Mucosa of gallbladder (tissue), 1 donor: Measurements from ENCODE around the gene FARP2. TPM values are rescaled to one million over a fixed set of nuclear protein-coding genes. Genes with fewer than 3 reads are reported as not detected.

Experiments
- DNase-seq: peaks from one replicate; pipeline ENCODE4 v3.0.0-alpha.2; 2020; ENCODE audit warnings: low spot score
- total RNA-seq: library from RNA; stranded (reverse); gene quantifications from one replicate; pipeline ENCODE4 v1.2.1, GENCODE V29; 2021
- donor health status: DM: no; HTN: no; CAD: no.

The FARP2 gene
- total RNA-seq, 1 donor from 2014 or later = 68.8 TPM

DNA sequence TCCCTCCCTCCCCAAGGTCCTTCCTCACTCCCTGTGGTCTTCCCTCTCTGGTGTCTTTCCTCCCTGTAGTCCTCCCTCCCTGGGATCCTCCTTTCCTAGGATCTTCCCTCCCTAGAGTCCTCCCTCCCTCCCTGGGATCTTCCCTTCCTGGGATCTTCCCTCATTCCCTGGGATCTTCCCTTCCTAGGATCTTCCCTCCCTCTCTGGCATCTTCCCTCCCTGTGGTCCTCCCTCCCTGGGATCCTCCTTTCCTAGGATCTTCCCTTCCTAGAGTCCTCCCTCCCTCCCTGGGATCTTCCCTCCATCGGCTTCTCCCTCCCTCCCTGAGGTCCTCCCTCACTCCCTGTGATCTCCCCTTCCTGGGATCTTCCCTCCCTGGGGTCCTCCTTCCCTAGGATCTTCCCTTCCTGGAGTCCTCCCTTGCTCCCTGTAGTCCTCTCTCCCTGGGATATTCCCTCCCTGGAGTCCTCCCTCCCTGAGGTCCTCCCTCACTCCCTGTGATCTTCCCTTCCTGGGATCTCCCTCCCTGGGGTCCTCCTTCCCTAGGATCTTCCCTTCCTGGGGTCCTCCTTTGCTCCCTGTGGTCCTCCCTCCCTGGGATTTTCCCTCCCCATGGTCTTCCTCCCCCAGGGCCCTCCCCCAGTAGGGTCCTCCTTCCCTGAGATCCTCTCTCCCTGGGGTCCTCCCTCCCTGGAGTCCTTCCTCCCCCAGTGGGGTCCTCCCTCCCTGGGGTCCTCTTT, 129.3 kb downstream of the FARP2 start:
- no peak for DNase-seq

DNA sequence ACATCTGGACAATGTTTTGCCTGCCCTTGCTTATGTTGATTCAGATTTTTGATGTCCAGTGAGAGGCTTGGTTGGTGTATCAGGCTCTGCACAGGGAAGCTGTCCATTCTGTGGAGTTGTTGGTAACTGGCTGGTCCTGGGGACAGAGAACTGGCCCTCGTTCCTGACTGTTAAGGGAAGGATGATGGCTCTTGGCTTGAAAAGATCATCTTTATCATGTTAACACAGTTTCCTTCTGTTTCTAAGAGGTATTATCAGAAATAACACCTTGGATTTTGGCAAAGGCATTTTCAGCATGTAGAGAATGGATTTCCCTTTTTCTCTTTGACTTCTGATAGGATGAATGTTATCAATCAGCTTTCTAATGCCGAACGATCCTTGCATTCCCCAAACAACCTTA, 133.0 kb downstream of the FARP2 start:
- no peak for DNase-seq

DNA sequence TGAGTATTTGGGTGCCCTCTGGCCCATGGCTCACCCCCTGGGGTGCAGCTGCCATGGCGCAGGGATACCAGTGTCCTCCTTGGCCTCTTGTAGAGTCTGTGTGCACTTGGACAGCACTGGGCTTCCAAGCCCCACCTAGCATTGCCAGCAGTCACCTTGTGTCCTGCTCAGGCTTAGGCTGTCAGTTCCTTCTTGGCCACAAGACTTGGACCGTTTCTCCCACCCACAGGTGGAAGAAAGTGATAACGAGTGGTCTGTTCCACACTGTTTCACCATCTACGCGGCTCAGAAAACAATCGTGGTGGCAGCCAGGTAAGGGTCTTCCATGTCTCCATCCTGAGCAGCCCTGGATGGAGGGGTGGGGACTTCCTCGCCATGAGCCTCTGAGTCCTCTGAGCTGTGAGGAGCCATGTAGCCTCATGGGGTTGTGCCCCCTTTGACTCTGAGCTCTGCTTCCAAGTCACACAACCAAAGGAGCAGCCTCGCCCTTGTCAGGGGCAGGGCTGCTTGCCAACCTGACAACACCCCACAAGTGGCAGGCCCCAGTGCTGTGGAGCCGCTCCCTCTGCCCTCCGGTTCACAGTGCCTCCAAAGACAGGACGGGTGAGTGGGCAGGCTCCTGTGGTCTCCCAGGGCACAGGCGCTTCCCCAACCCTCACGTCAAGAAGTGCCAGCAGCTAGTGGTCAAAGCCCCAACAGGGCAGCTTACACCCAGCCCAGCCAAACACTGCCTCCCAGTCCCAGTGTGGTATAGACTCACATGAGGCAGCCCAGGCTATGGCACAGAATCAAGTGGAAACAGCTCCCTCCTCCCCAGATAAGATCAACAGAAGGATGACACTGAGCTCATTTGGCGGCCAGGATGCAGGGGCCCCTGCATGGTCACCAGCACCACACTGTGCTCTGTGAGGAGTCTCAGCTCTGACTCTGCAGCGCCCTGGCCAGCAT, 133.9 kb downstream of the FARP2 start:
- no peak for DNase-seq

DNA sequence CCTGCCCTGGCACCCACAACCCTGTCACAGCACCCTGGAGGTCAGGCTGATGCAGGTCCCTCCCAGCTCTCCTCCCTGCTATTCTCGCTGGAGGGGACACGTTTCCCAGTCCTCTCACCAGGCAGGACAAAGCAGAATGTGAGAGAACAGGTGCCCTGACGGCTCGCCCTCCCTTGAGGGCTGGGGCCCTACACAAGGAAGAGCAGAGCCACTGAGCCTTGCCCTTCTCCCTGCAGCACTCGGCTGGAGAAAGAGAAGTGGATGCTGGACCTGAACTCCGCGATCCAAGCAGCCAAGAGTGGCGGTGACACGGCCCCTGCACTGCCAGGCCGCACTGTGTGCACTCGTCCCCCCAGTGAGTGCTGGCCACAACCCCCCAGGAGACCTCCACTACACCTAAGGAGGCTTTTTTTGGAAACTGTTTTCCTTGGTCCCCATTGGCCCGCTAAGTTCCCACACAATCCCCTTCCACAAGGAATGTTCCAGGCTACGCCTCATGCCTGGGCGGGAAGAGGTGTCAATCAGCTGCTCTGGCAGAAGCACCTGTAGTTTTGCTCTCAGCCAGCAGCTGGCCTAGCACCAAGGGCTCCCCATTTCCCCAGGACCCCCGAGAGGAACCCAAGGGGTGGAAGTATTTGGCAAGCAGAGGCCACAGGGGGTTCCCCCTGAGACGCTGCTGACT, 134.9 kb downstream of the FARP2 start:
- DNase-seq = no peak

DNA sequence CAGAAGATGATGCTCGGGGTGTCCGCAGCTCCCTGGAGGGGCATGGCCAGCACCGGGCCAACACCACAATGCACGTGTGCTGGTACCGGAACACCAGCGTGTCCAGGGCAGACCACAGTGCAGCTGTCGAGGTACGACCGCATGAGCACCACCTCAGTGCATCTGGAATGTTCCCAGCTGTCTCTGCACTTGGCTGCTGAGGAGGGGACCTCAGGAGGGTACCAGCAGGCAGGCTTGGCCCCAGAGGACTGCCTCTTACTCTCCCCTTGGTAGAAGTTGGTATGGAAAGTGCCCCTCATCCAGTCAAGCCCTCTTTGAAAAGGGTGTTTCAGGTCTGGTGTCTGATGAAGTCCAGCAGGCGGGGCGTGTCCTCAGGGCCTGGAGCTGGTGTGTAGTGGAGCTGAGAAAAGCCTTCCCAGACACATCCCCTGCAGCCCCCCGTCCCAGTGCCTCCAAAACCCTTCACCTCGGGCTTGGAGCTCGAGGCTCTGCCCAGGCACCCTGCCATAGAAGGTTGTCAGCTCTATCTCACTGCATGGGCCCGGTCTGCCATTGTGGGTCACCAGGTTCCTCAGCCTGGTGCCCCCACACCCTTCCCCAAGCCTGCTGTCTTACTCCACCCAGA, 135.6 kb downstream of the FARP2 start:
- no peak for DNase-seq

DNA sequence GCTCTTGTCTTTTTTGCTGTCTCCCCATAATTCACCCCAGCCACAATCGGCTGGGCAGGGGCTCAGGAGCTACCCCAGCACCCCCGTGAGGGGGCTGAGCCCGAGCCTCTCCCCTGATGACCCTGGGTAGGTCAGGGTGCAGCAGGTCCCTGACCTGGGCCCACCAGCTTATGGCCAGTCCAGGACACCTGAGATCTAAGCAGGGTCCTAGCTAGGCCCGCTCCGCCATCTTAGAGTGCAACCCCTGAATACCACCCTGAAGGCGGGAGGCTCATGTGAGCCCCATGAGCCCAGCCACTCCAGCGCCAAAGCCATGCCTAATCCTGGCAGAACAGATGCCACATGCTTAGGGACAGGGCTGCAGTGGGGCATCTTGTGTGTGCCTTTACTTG, 136.1 kb downstream of the FARP2 start:
- DNase-seq = no peak

DNA sequence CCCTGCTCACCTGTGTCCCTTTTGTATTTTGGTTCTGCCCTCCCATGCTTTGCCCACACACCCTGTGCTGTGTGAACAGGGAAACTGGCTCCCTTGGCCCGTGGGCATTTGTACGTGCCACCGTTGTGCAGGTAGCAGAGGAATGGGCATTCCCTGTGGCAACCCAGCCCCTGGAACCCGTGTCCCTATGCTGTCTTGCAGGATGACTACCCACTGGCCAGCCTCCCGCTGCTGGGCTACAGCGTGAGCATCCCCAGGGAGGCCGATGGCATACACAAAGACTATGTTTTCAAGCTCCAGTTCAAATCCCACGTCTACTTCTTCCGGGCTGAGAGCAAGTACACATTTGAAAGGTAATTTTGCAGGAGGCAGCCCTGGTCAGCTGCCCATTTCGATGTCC, 137.0 kb downstream of the FARP2 start:
- no peak for DNase-seq

DNA sequence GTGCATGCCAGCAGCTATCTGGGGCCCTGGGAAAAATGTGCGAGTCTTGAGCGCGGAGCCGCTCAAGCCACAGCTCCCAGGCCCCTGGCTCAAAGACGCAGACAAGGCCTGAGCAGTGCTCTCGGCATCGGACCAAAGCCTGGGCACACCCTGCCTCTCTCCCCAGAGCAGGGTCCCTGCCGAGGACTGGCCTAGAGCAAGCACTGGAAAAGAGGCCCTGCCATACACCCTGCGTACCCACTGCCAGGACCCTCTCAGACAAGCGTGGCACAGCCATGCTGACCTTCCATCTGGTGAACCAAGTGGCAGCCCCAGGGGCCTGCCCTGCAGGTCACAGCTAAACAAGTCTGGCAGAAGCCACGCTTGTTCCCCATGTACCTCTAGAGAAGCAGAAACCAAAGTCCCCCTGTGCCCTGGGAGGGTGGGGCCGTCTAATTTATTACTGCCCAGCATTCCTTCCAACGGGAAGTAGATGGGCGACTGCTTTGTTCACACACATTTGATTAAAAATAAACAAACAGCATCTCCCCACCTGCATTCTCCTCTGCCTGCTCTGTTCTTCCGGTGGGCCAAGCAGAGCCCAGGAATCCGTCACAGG, 138.3 kb downstream of the FARP2 start:
- DNase-seq = no peak

DNA sequence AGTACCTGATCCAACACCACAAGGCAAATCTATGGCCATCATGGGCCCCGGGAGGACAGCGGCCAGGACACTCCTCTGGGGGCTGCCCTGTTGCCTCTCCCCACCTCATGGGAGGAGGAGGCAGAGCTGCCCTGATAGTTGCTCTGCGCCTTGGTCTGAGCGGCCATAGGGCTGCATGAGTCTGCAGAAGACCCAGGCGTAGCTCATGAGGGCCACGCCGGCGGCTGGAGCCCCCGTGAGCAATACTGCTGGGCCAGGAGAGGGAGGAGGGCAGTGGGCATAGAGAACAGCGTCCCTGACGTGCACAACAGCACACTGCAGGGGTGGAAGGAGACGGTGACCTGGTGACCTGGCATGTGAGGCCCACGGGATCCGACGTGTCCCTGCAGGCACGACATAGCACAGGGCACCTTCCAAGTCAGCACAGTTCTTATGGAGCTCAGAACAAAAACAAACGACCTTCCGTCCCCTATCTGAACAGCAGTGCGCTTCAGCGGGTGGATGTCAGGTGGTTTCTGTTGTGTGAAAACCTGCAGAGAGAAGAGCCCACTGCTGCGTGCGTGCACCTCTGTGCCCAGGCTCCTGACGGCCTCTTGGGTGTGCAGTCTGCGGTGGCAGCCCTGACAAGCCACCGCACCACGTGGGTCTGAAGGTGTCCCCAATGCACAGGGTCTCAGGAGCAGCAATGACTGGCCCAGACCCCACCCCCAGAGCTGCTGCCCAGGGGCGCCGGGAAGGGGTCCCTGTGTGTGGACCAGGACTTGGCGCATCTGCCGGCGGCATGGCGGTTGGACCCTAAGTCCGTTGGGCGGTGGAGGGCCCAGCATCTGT, 139.3 kb downstream of the FARP2 start:
- no peak for DNase-seq

DNA sequence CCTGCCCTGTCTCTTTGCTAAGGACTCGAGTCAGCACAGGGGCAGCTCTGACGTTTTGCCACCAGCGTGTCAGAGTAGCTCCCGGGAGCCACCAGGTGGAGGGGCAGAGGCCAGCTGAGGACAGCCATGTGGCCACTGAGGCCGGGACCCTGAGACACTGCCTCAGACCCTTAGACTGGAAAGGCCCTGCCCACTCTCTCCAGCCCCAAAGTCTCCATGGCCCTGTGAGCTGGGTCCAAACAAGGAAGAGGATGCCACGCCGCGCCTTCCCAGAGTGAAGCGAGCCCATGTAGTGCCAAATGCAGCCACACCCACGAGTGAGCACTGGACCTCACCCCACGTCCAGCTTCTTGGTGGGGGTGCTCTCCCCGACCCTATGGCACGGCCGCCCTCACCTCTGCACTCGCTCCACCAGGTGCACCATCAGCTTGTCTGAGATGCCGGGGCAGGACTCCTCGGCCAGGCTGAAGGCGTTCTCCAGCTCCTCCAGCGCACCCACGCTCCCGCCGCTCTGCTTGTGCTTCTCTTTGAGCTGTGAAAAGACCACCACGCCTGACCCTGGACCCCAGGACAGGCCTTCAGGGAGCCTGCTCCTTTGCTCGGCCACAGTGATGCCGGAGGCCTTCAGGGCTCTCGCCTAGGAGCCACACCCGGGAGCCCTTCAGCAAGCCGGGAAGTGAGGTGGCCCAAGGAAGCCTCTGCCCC, 140.1 kb downstream of the FARP2 start:
- DNase-seq = no peak

DNA sequence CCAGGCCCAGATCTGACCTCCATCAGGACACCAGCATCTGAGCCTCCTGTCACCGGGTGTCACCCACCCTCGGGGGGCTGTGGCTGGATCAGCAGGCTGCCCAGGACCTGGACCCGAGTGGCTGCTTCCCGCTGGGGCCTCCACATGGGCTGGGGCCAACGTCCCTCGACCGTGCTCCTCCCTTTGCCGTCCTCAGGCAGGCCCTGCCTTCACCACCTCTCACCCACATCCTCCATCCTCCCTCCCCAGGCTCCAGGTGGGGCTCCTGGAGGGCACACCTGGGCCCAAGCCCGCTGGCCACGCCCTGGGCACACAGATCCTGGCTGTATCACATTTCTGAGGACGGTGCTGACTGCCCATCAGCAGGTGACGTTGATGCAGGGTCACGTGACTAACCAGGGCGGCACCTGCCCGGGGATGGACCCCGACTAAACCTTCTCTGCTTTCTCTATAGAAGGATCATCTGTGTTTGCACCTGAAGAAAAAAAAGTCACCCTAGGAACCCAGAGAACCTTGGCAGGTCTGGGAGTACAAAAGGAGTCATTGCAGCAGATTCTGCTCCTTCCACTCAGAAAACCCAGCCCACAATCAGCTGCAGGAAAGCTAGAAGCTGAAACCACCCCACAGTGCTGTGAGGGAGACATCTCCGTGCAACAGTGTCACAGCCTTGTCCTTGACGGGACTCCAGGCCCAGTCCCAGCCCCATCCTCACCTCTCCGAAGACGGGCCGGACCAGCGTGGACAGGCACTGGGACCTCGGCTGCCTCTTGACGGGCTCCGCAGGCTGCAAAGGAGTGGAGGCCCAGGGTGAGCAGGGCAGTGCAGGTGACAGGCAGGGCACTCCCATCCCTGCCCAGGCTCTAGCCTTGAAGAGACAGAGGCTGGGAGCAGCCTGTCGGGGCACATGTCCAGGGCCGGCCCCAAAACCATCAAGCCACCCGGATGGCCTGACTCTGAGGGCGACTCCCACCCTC, 141.1 kb downstream of the FARP2 start:
- no peak for DNase-seq

DNA sequence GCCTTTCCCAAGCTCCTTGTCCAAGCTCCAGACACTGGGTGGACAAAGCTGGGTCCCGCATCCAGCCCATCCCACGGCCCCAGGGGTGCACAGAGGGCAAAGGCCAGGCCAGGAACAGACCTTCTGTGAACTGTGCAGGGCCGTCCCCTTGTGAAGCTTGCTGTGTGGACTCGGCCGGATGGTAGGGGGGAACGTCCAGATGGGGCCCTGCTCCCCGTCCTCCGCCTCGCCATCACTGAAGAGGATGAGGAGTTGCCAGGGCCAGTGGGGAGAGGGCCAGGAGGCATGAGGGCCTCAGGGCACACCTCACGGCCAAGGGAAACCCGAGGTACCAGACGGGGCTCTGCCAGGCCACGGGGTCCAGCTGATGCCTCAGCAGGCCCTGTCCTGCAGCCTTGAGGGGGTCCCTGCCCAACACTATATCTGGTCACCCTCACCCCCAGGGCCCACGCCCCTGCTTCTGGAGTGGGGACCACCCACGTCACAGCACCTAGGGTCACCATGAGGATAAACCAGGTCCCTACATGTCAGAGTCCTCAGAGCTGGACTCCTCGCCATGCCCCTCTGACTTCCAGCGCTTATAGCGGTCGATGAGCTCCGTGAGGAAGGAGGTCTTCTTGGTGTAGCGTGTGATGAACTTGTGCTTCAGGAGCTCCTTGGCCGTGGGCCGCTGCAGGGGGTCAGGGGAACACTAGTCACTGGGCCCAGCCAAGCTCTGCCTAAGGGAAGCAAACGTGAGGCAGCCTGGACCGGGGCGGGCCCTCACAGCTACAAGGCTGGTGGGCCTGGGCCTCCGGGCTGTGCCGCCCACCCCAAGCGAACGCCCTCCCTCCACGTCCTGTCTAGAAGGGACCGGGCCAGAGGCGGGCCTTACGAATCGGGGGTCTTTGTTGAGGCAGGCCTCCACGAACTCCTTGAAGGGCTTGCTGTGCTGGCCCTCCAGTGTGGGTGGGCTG, 142.3 kb downstream of the FARP2 start:
- no peak for DNase-seq

DNA sequence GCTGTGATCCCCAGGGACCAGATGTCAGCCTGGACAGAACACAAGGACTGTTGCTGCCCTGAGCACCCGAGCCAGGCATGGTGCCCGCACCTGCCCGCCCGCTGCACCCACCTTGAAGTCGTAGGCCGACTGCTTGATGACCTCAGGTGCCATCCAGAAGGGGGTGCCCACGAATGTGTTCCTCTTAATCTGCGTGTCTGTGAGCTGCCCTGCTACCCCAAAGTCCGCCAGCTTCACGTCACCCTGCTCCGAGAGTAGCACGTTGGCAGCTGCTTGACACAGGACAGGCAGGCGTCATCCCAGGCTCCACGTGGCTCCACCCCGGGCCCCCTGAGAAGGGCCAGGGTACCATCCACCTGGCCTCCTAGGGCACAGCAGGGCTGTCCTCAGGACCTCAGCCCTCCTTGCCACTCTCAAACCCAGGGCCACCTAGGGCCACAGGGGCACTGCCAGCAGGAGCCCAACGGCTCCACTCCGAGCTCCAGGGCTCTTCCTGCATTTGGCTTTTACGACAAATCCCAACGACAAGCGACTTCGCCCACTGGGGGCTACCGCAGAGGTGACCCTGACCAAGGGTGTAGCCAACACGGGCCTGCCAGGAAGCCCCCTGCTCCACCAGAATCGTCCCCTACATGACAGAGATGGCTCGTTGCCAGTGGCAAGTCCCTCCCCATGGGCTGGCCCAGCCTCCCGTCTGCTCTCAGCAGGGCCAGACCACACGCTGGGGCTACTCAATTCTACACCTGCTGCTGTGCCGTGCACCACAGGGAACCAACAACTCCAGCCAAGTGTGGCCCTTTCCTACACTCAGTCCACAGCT, 143.3 kb downstream of the FARP2 start:
- DNase-seq = no peak

DNA sequence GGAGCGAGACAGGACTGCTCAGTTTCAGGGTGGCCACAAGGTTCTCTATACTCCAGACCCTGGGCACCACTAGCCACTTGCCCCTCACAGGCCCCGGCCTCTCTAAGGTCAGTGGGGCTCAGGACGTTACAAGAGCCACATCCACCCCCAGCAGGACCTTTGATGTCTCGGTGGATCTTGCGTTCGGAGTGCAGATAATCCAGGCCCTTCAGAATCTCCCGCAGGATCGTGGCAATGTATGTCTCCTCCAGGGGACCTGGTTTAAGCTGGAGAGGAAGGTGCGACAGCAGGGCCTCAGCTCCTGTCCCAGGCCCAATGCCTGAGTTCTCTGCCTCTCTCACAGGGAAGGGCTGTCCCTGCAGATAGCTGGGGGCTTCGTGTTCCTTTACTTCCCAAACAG, 143.9 kb downstream of the FARP2 start:
- no peak for DNase-seq

DNA sequence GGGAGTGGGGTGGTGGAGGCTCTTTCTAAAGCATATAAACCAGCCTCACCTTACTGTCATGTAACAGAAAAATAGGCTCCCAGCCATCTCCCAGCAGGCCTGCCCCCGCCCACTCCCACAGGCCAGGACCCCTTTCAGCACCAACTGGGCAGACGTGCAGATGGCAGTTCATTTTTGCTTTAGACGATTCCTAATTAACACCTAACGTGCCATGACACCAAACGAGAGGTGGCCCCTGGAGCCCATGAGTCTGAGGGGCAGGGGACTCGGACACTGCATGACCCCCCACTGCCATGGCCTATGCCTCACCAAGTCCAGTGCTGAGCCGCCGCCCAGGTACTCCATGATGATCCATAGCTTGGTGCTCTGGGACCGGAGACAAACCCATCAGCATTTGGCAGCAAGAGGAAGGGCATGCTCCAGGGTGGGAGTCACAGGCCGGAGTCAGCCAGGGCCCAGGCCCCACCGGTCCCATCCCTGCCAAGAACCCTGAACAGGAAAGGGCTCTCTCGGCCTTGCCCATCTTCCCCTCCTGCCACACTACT, 144.4 kb downstream of the FARP2 start:
- DNase-seq = no peak

DNA sequence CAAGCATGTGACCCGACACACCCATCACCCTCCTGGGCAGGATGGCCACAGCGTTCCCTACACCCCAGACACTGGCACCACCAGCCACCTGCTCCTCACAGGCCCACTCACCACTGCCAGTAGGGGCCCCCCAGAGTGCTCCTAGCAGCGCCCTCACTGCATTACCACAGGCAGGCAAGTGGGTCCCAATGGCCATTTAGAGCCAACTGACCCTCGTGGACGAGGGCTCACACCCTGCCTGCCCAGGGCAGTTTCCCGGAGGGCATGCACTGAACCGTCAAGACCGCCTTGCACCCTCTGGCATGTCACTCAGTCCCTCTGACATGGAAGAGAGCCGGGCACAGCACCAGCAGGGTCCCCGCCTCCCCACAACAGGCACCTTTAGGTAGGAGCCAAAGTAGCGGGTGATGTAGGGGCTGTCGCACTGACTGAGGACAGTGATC, 145.0 kb downstream of the FARP2 start:
- no peak for DNase-seq
